AG09319 (cell line): Measurements from ENCODE around the gene ZYX.

Experiments
- DNase-seq: peaks from one replicate; pipeline ENCODE4 v3.0.0-alpha.2; 2010; ENCODE audit warnings: low read depth; ENCODE audit errors: extremely low read depth
- CTCF ChIP-seq: IDR thresholded peaks from 2 replicates; pipeline ENCODE4 v1.5.1; 2011; ENCODE audit warnings: low read depth, mild to moderate bottlenecking, inconsistent platforms, low read length, moderate library complexity

The ZYX gene

GRCh38 chr7:143362131-143363015 lies 18.8 kb upstream of the ZYX start, which contains the start of gene FAM131B:
Gene FAM131B (minus strand): TSS chr7:143362713. CDS start chr7:143362603, 110 bp downstream.
- no peak for TF ChIP-seq CTCF
- DNase-seq, result no peak

GRCh38 chr7:143363016-143363937 lies 17.9 kb upstream of the ZYX start:
- DNase-seq, result no peak
- no peak for TF ChIP-seq CTCF

GRCh38 chr7:143367972-143368371 lies 13.2 kb upstream of the ZYX start:
- DNase-seq, result no peak
- TF ChIP-seq CTCF, result no peak

GRCh38 chr7:143368387-143368786 lies 12.8 kb upstream of the ZYX start:
- no peak for DNase-seq
- no peak for TF ChIP-seq CTCF

GRCh38 chr7:143369678-143370651 lies 11.2 kb upstream of the ZYX start:
- no peak for TF ChIP-seq CTCF
- no peak for DNase-seq

- TF ChIP-seq CTCF, result no peak
- DNase-seq, result no peak
Measured at GRCh38 chr7:143372070-143372469, 9.1 kb upstream of the ZYX start.
